ENCODE measurements around the gene BMAL1. TPM values are rescaled to one million over a fixed set of nuclear protein-coding genes. Genes with fewer than 3 reads are reported as not detected.

Gene BMAL1
- total RNA-seq, 2 experiments from 2014 or later, result 36.0 to 41.0 TPM

Other genes with a start within 250 kb of the BMAL1 start
- gene BTBD10, start 185.4 kb downstream of the BMAL1 start, total RNA-seq, result 10 to 100 TPM; 26.0 to 26.3 TPM
- not detected for gene PTH, start 218.2 kb downstream of the BMAL1 start, total RNA-seq